ENCODE data around the gene PPIB. TPM values are rescaled to one million over a fixed set of nuclear protein-coding genes. Genes with fewer than 3 reads are reported as not detected.
A peak's percentile ranks its signal among the peaks of the same experiment; 100 is the strongest.

PPIB gene
- total and polyA plus RNA-seq, 9 of the 15 experiments (the other 6 are each of a cell fraction or from before 2014, with no cell fraction given) = 306 to 746 (median 439) TPM

DNA sequence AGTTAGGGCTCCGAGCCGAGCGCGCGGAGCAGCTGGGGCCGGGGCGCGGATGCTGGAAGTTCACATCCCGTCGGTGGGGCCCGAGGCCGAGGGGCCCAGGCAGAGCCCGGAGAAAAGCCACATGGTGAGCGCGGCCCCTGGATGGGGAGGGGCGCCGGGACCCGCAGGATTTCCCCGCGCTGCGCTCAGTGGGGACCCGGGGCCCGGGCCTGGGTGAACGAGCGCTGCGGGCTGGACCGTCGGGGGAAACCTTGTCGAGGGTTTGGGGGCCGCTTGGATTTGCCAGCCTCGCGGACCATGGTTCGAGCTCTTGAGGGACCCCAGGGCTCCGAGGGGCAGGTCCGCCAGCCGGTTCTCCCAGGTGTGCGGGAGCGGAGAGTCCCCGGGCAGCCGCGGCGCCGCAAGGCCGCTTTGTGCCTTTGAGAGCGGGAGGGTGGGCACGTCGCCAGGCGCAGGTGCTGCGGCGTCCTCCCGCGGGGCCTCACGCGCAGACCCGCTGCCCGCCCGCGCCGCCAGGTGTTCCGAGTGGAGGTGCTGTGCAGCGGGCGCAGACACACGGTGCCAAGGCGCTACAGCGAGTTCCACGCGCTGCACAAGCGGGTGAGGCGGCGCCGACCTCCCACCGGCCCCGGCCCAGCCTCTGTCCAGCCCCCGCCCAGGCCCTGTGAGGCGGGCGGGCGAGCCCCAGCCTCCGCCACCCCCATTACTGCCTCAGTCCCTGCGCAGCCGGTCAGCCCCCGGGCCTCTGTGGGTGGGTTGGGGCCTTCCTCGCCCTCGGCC, 10.9 kb downstream of the PPIB start, which contains the start of gene SNX22 (continued):
- peak; percentile 40 for TF ChIP-seq FIP1L1 (IDR thresholded peaks at IDR 0.05; ENCODE audit: low read depth, low read length, poor library complexity, severe bottlenecking)
- TF ChIP-seq KDM2B (CRISPR knock-in tag; IDR thresholded peaks at IDR 0.05) = peak; percentile 82; the same call in 1 of the 2 replicates

GRCh38 chr15:64149893-64150578, 12.8 kb downstream of the PPIB start:
- H3K27ac ChIP-seq (ENCODE audit: extremely low read depth, low read depth, low read length) = peak overlapping the region; percentile 16; the same call in 2 of the 3 replicates
- peak in 1 of 4 experiments; percentile 58 for DNase-seq (ENCODE audit: extremely low read depth in 1 of 4, low spot score in 3 of 4)
- H3K4me1 ChIP-seq (replicated peaks in 1 of 2; ENCODE audit: control insufficient read depth in 2 of 2, insufficient read depth in 2 of 2, low read length in 2 of 2) = peaks cover 34 to 79% of the 10 kb centered on the region in 2 experiments
- POLR2A ChIA-PET = interaction anchor here (0.7 to 2.4 kb wide), 4 partner anchors 12 to 204 kb away, joined by 3 to 10 read pairs (median 8); partner anchors contain the start of genes CIAO2A and PPIB
- in situ Hi-C loops (cut with MboI) = no loop called here
- H3K27me3 ChIP-seq (ENCODE audit: control insufficient read depth in 2 of 2, insufficient read depth in 2 of 2, low read length in 2 of 2) = no peaks in the 10 kb centered on the region
- peak overlapping the region; percentile 83 for H2AFZ ChIP-seq (ENCODE audit: low read depth, low read length)
- no peaks in the 10 kb centered on the region; the same call in 1 of the 2 replicates for H4K20me1 ChIP-seq (replicated peaks; ENCODE audit: control insufficient read depth, insufficient read depth, low read length)
- no peaks in the 10 kb centered on the region for H3K9me3 ChIP-seq (replicated peaks; ENCODE audit: control insufficient read depth, insufficient read depth, low read depth, low read length)
- ATAC-seq = no peak
- peaks cover 5% of the 10 kb centered on the region; the same call in 1 of the 3 replicates for H3K36me3 ChIP-seq (ENCODE audit: control insufficient read depth, insufficient read depth, low read length)
- H3K4me2 ChIP-seq (ENCODE audit: insufficient read depth, low read length) = peak overlapping the region; percentile 15; the same call in 1 of the 2 replicates
- H3K9ac ChIP-seq (ENCODE audit: insufficient read depth in 1 of 2, low read depth in 2 of 2, low read length in 2 of 2) = peak overlapping the region in 1 of 2 experiments; percentile 75; a peak in 2 of 4 replicates
- peaks cover 4% of the 10 kb centered on the region for H3K9me1 ChIP-seq (ENCODE audit: control insufficient read depth, insufficient read depth, low read length)
- intact Hi-C loops (cut with micrococcal nuclease) = loop anchor here (5.0 to 10.0 kb wide), 2 partner anchors 535 to 683 kb away; no protein-coding TSS in a partner anchor
- WGBS (ENCODE audit: insufficient coverage, low coverage, missing lambda C conversion rate) = 44% methylated on average over 9 of the region's 9 CpGs
- BruUV-seq (replicated peaks) = no TSS peak
- CTCF ChIA-PET (ENCODE audit: low intra/inter-chr PET ratio) = no interaction called here
- H3K79me2 ChIP-seq (ENCODE audit: control insufficient read depth, insufficient read depth, low read length) = no peaks in the 10 kb centered on the region
- H3K4me3 ChIP-seq = no peak overlapping the region
- FAIRE-seq = no peak
- TF ChIP-seq, protein P1, sequence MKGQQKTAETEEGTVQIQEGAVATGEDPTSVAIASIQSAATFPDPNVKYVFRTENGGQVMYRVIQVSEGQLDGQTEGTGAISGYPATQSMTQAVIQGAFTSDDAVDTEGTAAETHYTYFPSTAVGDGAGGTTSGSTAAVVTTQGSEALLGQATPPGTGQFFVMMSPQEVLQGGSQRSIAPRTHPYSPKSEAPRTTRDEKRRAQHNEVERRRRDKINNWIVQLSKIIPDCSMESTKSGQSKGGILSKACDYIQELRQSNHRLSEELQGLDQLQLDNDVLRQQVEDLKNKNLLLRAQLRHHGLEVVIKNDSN (CRISPR knock-in tag; IDR thresholded peaks at IDR 0.05) = 0 out of 2 replicates have a peak, but pooled peaks have one; percentile 13
- no peak for TF ChIP-seq BCL6 (CRISPR knock-in tag; IDR thresholded peaks at IDR 0.05)
- TF ChIP-seq ZNF592 (IDR thresholded peaks at IDR 0.05) = 0 out of 2 replicates have a peak, but pooled peaks have one; percentile 18

All from K562 (cell line).